Suprapubic skin (tissue), 3 donors: ENCODE data around the gene ARHGAP29.

Experiments
- POLR2AphosphoS5 ChIP-seq, 3 donors: sonication (generic); formaldehyde crosslinking; IDR thresholded peaks; one replicate each; pipeline ENCODE4 v1.6.1; 2017; ENCODE audit warnings: antibody characterized with exemption in 3 of 3
- TF ChIP-seq, protein P1 (sequence below), 2 donors: fragments of 200-600 bp in 1 of 2; fragments of 450-650 bp in 1 of 2; sonication (generic) in 1 of 2; IDR thresholded peaks; one replicate each; pipeline ENCODE4 v1.5.1; 2016 to 2019; ENCODE audit warnings: antibody characterized with exemption in 2 of 2, mild to moderate bottlenecking in 1 of 2, moderate library complexity in 1 of 2

DNA sequence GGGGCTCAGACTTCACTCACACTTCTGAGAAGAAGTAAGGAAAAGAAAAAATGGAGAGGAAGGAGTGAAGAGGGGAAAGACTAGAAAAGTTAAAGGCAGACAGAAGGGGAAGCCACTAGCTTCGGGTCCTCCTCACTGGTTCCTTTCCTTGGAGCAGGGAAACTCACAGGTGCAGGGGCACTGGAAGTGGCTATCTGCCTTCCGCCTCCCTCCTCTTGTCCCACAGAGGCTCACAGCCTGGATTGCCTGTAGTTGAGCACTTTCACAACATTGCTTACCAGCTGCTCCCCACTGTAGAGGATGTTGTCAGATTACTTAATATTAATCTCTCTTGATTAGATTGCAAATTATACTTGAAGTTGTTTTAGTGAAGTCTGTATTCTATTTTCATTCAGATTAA lies 94.8 kb downstream of the ARHGAP29 start:
- TF ChIP-seq, protein P1, sequence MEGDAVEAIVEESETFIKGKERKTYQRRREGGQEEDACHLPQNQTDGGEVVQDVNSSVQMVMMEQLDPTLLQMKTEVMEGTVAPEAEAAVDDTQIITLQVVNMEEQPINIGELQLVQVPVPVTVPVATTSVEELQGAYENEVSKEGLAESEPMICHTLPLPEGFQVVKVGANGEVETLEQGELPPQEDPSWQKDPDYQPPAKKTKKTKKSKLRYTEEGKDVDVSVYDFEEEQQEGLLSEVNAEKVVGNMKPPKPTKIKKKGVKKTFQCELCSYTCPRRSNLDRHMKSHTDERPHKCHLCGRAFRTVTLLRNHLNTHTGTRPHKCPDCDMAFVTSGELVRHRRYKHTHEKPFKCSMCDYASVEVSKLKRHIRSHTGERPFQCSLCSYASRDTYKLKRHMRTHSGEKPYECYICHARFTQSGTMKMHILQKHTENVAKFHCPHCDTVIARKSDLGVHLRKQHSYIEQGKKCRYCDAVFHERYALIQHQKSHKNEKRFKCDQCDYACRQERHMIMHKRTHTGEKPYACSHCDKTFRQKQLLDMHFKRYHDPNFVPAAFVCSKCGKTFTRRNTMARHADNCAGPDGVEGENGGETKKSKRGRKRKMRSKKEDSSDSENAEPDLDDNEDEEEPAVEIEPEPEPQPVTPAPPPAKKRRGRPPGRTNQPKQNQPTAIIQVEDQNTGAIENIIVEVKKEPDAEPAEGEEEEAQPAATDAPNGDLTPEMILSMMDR (IDR thresholded peaks at IDR 0.05), result no peak
- TF ChIP-seq POLR2AphosphoS5 (IDR thresholded peaks at IDR 0.05), result no peak
